ACHN (cell line): ENCODE data around the gene SCART1.
"Not testable (repeated sequence)": the region's sequence is repeated elsewhere in the genome, so short reads cannot be mapped to it uniquely, and the experiment has no call there.

ENCODE experiments used
- DNase-seq: peaks from one replicate; pipeline ENCODE4 v3.0.0-alpha.2; 2015
- in situ Hi-C: cut with HindIII; loops from 2 replicates; pipeline ENCODE4 v1.10.0; 2017; ENCODE audit warnings: low sequenced_read_pairs, low pct_ligation_motif_present, low pct_unique_long_range_greater_than_20kb

SCART1 gene

GRCh38 chr10:133453516-133454203, at the start of gene SCART1:
TSS of gene SCART1 (plus strand) at chr10:133453945. CDS start at chr10:133453998, 53 bp downstream.
- DNase-seq: no peak

DNA sequence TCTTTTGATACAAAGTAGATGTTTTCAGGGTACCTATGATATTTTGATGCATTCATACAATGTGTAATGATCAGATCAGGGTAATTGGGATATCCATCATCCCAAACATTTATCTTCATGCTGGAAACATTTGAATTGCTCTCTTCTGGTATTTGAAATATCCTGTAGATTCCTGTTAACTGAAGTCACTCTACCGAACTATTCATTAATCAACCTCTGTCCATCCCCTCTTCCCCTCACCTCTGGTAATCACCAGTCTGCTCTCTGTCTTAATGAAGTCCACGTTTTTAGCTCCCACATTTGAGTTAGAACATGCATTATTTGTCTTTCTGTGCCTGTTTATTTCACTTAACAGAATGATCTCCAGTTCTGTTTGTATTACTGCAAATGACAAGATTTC, 48.5 kb upstream of the SCART1 start:
- in situ Hi-C loops: no loop called here
- peak; percentile 45 for DNase-seq

More at GRCh38 chr10:133453516-133454203, at the start of gene SCART1:
- in situ Hi-C loops: no loop called here

- in situ Hi-C loops: no loop called here
- no peak for DNase-seq
Observed at GRCh38 chr10:133405844-133406527, 47.8 kb upstream of the SCART1 start.

GRCh38 chr10:133411523-133412380, 42.0 kb upstream of the SCART1 start:
- no peak for DNase-seq
- in situ Hi-C loops: no loop called here

GRCh38 chr10:133412381-133412711, 41.4 kb upstream of the SCART1 start:
- in situ Hi-C loops: no loop called here
- no peak for DNase-seq

- in situ Hi-C loops: not testable (repeated sequence)
Observed at GRCh38 chr10:133414401-133414800, 39.3 kb upstream of the SCART1 start.

DNA sequence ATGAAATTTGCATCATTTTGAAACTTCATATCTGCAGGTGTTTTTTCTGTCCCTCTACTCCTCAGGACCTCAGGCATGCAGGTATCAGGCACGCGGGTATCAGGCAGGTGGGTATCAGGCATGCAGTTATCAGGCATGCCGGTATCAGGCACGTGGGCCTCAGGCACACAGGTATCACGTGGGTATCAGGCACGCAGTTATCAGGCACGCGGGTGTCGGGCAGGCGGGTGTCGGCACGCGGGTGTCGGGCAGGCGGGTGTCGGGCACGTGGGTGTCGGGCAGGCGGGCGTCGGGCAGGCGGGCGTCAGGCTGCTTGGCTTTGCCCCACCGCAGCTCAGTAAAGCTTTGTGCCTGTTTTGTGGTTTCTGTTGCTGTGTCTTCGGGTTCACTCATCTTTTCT, 38.0 kb upstream of the SCART1 start:
- in situ Hi-C loops: no loop called here
- no peak for DNase-seq

More at GRCh38 chr10:133414401-133414800, 39.3 kb upstream of the SCART1 start:
- DNase-seq: not testable (repeated sequence)

DNA sequence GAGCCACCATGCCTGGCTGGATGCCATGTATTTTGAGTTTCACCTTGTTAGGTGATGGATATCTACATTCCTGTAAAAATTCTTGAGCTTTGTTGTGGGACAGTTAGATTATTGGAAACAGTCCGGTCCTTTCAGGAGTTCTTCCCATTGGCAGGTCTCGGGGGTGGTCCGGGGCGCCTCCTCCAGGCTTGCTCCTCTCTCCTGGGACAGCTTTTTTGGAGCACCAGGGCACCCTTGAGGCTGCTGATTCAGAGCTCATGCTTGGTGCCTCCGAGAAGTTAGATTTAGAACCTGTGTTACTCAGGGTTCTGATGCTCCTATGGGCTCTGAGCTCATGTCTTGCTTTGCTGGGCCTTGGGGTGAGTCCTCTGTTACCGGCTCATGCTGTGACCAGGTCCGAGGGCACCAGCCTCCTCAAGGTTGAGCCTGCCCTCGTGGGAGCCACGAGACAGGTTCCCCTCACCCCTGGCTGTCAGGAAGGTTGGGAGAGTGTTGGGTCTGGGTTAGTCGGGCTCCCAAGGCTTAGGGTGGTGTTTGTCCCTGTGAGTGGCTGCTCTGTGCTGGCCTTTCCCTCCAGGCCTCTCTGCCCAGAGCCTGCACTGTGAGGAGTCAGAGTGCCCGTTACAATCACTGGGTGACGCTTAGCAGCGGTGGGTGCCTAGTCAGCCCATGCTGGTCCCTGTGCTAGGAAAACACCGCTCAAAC, 35.3 kb upstream of the SCART1 start:
- in situ Hi-C loops: no loop called here
- no peak for DNase-seq

GRCh38 chr10:133419211-133419950, 34.4 kb upstream of the SCART1 start:
- no peak for DNase-seq
- in situ Hi-C loops: no loop called here

DNA sequence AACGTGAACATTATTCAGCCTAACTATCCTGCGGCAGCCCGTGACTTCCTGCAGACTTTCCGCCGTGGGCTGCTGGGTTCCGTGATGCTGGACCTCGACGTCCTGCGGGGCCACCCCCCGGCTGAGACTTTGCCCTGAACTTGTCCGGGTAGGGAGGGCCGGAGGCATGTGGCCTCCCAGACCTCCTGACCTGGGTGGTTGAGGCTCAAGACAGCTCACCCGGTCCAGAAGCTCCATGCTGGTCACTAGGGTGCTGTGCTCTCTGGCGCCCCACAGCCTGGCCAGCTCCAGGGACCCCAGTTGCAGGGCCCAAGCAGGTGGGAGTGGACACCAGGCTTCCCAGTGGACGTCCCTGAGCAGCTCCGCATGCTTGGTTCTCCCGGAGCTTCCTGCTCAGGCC, 33.7 kb upstream of the SCART1 start:
- in situ Hi-C loops: no loop called here
- DNase-seq: no peak

DNA sequence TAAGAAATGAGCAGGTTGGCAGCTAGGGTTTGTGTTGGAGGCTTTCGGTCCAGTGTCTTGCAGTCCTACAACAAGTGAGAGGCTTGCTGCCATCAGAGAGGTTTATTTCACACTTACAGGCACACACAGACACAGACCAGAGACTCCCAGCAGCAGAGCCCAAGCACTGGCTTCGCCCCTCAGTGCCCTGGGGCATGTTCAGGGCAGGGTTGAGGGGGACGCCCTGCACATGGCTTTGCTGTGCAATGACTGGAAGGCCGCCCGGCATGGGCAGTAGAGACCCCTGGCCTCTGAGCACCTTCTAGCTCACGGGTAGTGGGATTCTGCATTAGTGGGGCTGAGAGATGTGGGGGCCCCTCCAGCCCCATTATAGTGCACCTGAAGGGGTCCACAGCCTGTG, 33.2 kb upstream of the SCART1 start:
- no peak for DNase-seq
- in situ Hi-C loops: no loop called here

DNA sequence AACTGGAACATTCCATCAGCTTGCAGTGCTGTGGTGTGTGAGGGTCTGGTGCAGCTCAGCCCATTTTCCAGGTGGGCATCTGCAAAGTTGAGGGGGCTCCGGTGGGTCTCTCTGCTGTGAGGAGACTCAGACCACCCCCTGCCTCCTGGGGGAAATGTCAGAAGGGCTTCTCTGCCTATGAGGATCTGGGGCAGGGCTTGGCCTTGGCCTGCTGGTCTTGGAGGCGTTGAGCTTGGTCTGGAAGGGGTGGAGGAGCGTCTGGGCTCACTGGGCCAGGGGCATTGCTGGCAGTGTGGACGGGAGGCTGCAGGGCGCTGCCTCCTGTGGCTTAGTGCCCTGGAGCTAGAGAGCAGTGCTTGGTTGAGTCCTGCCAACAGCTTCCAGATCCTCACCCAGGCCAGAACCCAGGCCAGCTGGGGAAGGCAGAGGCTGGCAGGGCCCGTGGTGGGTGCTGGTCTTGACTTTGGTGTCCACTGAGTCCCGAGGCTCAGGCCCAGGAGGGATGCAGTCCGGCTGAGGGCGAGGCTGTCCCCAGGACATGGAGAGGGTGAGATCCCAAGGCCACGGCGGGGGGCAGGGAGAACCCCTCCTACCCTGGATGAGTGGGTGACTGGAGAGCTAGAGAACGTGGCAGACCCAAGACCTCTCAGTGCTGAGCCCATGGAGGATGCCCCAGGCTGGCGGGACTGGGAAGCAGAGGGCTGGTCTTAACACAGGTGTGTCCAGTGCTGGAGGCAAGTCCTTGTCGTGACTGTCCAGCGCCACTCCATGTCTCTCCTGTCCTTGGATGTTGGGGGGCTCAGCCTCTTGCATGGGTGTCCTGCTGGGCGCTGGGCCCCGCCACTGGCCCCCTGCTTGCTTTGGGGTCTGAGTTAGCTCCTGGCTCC, 32.2 kb upstream of the SCART1 start:
- in situ Hi-C loops: no loop called here
- DNase-seq: no peak

DNA sequence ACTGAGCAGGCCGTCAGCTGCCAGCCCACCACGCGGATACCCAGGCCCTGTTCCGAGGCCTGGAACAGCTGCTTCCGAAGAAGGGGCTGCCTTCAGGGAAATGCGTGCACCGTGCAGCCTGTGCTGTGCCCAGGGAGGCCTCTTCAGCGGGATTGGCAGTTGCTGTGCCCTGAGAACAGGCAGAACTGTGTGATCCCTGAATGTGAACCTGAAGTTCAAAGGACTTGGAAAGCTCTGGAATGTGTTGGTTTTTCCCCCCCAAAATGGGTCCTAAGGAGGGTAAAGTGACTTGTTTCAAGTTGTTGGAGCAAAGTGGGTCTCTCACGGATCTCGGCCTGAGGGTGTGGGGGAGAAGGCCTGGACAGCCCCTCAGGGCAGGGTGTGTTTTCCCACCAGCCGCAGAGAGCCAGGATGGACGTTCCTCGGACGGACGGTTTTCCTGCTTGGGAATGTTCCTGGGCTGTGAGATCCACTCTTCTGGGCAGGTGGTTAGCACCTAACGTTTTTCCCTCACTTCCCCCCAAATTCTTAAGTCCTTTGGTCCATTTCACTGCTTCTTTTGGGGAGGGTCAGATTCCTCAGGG, 31.4 kb upstream of the SCART1 start:
- in situ Hi-C loops: no loop called here
- DNase-seq: no peak

GRCh38 chr10:133422807-133423771, 30.7 kb upstream of the SCART1 start:
- peak; percentile 15 for DNase-seq
- in situ Hi-C loops: no loop called here

GRCh38 chr10:133424102-133424501, 29.6 kb upstream of the SCART1 start:
- DNase-seq, in situ Hi-C loops: not testable (repeated sequence)

- DNase-seq, in situ Hi-C loops: not testable (repeated sequence)
Observed at GRCh38 chr10:133424601-133425000, 29.1 kb upstream of the SCART1 start, which contains the start of gene SPRN. TSS of gene SPRN (minus strand) at chr10:133424625. CDS start at chr10:133423681, 944 bp downstream.
